Measurements from ENCODE around the gene FBXL4.

The FBXL4 gene

GRCh38 chr6:98824162-98824901 lies 123.4 kb downstream of the FBXL4 start:
- DNase-seq, result no peak

- no peak for DNase-seq
Measured at GRCh38 chr6:98823428-98824161, 124.2 kb downstream of the FBXL4 start.

GRCh38 chr6:98821756-98822405 lies 125.9 kb downstream of the FBXL4 start:
- no peak for DNase-seq

Data from effector CD8-positive, alpha-beta T cell (primary cell).